NCI-H345 (cell line): ENCODE measurements around the gene PIEZO2.
"Not testable (repeated sequence)": the region's sequence is repeated elsewhere in the genome, so short reads cannot be mapped to it uniquely, and the experiment has no call there.

Experiments used
- DNase-seq: peaks from one replicate; lab custom pipeline; 2025; lab: John Stamatoyannopoulos, UW

The PIEZO2 gene

GRCh38 chr18:10846657-10847407 is 302.5 kb downstream of the PIEZO2 start:
- DNase-seq: no peak

DNA sequence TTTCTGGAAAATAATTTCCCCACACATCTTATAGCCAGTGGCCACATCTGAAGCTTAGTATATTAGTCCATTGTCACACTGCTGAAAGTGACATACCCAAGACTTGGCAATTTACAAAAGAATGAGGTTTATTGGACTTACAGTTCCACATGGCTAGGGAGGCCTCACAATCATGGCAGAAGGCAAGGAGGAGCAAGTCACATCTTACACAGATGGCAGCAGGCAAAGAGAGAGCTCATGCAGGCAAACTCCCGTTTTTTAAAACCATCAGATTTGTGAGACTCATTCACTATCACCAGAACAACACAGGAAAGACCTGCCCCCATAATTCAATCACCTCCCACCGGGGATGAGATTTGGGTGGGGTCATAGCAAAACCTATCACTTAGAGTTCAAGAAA is 303.3 kb downstream of the PIEZO2 start:
- DNase-seq: not testable (repeated sequence)

GRCh38 chr18:10843565-10843964 is 305.8 kb downstream of the PIEZO2 start:
- DNase-seq: no peak

DNA sequence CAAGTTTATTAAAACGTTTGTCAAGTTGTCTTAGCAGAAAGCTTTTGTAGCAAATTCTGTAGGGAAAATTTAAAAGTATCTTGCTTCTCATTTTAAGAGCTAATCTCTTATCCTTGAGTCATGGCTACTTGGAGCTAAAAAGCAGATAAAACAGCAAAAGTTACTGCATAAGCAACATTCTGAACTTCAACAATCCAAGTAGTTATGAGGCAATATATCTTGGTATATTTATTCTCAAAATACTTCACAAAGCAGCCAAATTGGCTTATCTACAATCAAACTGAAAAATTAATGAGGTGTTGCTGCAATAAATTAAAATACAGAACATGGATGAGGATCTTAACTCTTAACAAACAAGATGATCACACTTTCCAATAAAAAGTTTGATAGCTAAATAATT is 306.5 kb downstream of the PIEZO2 start:
- no peak for DNase-seq

GRCh38 chr18:10842371-10842770 is 307.0 kb downstream of the PIEZO2 start:
- no peak for DNase-seq

- no peak for DNase-seq
Measured at GRCh38 chr18:10841203-10841602, 308.2 kb downstream of the PIEZO2 start.

- DNase-seq: no peak
Measured at GRCh38 chr18:10840743-10841142, 308.6 kb downstream of the PIEZO2 start.

DNA sequence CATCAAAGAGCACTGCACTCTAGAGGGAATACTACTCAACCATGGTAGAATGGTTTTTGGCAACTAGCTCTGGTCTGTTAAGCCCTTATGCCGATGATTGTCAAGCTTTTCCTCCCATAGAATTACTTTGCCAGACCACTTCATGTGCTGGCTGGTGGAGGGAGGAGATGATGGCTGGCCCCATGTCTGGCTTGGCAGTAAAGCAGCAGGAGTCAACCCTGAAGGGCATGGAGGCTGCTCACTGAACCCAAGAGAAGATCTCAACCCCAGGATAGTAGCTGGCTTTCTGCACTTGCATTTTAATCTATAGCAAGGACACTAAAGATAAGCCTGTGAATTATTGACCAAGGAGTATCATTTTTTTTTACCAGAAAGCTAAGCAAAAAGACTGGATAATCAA is 309.9 kb downstream of the PIEZO2 start:
- no peak for DNase-seq

DNA sequence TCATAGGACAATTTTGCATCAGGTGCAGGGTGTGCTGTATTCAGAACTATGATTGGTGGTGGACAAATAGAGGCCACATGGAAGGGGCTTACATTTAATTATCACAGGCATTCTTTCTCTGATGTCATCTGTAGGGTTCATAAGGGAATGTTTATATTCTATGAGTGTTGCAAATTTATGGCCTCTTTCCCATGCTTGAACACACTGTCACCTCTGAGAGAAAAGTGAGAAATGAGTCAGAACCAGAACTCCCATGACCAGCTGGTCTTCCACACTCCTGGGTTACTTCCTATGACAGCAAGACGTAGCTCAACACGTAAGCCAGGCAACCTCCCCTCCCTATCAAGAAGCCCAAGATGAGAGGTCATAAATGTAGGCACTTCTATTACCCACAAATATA is 310.8 kb downstream of the PIEZO2 start:
- DNase-seq: no peak

- no peak for DNase-seq
Measured at GRCh38 chr18:10834128-10834815, 315.1 kb downstream of the PIEZO2 start.

- DNase-seq: no peak
Measured at GRCh38 chr18:10833656-10834055, 315.7 kb downstream of the PIEZO2 start.

- DNase-seq: no peak
Measured at GRCh38 chr18:10826400-10826799, 323.0 kb downstream of the PIEZO2 start.

- DNase-seq: no peak
Measured at GRCh38 chr18:10822456-10822855, 326.9 kb downstream of the PIEZO2 start.

DNA sequence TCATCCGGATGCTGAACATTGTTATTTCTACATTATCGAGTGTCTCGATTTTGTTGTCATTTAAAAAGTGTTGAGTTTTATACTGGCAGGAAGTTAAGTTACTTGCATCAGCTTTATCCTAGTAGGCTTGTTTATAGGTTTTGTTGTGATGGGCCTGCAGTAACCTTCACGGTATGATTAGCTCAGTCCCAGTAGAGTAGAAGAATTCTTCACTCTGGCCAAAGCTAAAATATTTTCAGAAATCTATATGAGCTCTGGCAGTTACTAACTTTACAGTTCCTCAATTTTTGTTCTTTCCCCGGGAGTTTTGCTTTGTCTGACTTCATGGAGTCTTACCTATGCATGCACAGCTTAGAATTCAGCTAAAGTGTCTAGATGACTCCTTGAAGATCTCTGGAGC is 328.7 kb downstream of the PIEZO2 start:
- no peak for DNase-seq

- DNase-seq: no peak
Measured at GRCh38 chr18:10814336-10814735, 335.0 kb downstream of the PIEZO2 start.

- DNase-seq: no peak
Measured at GRCh38 chr18:10805587-10806118, 343.7 kb downstream of the PIEZO2 start.

DNA sequence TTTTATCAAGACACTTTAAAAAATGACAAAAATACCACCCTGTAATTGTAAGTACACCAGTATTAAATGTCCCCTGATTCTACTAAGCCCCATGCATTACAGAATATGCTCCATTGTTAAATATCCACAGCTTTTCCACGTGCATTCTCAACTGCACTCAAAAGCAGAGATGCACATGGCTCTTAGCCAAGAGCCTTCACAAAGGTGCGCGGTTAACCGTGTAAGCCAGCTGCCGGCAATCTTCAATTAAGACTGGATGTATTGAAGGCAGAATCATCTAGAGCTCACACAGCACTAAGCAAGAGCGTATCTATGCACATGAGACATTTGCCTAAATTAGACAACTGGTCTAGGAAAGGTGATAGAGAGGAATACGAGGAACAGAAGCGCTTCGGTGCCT is 345.2 kb downstream of the PIEZO2 start:
- peak; percentile 91 for DNase-seq

- no peak for DNase-seq
Measured at GRCh38 chr18:10798727-10799550, 350.4 kb downstream of the PIEZO2 start.

- peak; percentile 67 for DNase-seq
Measured at GRCh38 chr18:10797896-10798295, 351.5 kb downstream of the PIEZO2 start.

- no peak for DNase-seq
Measured at GRCh38 chr18:10794771-10795170, 354.6 kb downstream of the PIEZO2 start.

DNA sequence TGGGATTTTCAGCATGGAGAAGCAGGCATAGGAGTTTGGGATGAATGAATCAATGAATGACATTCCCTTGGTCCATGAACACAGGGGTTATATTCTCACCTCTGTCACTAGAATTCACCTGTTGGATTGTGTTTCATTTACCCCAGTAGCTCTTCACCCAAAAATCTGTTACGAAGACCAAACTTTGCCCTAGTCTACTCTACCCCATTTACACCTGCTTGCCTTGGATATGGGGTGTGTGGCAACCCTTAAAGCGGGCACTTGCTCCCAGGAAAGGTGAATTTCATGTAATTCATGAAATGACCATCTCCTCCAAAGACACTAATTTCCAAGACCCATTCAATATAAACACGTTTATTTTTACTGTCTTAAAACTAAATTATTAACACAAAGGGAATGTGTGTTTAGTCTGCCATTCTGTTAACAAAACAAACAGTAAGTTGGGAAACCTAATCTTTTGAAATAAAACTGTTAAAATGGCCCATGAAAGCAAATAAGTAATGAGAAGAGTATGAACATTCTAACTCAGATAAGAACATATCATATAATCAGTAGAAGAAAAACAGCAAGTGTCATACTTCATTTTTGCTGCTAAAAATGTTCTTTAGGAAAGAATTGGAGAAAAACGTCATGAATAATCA is 355.5 kb downstream of the PIEZO2 start:
- DNase-seq: no peak

DNA sequence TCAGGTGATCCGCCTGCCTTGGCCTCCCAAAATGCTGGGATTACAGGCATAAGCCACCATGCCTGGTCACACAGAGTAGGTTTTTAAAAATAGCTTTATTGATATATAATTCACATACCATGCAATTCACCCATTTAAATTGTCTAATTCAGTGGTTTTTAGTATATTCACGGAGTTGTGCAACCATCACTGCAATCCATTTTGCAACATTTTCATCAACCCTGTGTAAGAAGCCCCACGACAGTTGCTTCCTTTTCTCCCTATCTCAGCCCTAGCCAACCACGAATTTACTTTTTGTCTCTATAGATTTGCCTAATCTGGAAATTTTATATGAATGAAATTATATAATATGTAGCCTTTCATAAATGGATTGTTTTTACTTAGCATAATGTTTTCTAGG is 357.2 kb downstream of the PIEZO2 start:
- DNase-seq: no peak
